A549 treated with ZK216348 at 1 μM for 4 hours (cell line): ENCODE results near the gene CASP4. TPM values are rescaled to one million over a fixed set of nuclear protein-coding genes. Genes with fewer than 3 reads are reported as not detected.

Source experiments
- total RNA-seq: library from RNA; stranded (reverse); fragments of 200-300 nt; extraction: Qiagen RNA extraction; gene quantifications from 5 replicates; pipeline ENCODE4 v1.2.3, GENCODE V29; 2022; ENCODE audit warnings: low read depth

CASP4 gene
- total RNA-seq = 4.4 to 9.1 TPM (median 5.7 TPM) in 5 replicates

GRCh38 chr11:104968355-104968855 is at the start of gene CASP4:
Gene CASP4, minus strand, starts transcription at chr11:104968574. Its CDS starts 49 bp downstream, at chr11:104968525.

DNA sequence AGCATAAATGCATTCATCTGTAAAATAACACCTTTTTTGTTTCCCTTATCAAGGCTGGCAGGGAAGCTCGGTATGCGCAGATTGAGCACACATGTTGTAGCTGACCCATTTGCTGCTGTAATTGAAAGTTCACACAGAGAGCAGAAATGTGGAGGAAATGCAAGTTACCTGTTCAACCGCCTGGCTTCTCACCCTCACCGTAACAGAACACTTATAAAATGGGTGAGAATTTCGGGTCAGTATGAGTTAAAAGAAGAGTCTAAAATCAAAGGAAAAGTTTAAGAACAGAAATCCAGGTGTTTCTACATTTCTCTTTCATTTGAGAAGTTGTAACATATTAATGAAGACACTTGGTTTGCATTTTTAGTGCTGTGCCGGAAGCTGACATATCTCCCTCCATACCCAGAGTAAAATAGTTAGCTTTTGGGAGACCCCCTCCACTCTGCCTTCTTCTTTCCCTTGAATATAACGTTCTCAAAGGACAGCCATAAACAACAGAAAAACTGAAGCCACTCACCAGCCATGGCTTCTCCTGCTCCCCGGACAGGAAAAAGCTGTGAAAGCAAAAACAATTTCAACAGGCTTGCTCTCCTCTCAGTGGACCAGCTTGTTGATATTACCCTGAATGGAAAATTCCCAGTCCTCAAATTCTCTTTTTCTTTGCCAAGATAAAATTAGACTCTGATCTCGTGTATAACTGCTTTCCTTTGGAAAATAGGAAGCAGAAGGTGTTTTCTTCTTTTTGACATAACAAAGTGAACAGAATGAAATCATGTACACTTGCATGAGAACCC is 70.3 kb downstream of the CASP4 start, which contains the start of gene CASP12:
Gene CASP12, minus strand, starts transcription at position 570 of the 794 bp plus-strand sequence.

Other genes starting within 250 kb of the CASP4 start
- gene CASP12, start 70.1 kb downstream of the CASP4 start, total RNA-seq = not detected in 5 replicates
- not detected in 5 replicates for gene CASP5, start 54.6 kb upstream of the CASP4 start, total RNA-seq
- gene CASP1, start 66.6 kb upstream of the CASP4 start, total RNA-seq = 0.31 to 0.37 TPM in 2 of 5 replicates, not detected in the others
- gene CARD16, start 76.8 kb upstream of the CASP4 start, total RNA-seq = not detected in 5 replicates
- not detected in 5 replicates for gene CARD18, start 171.2 kb upstream of the CASP4 start, total RNA-seq